Duodenal mucosa (tissue), 2 donors: ENCODE data around the gene PRDX1.
"Not testable (repeated sequence)": the region's sequence is repeated elsewhere in the genome, so short reads cannot be mapped to it uniquely, and the experiment has no call there.

ENCODE experiments used
- H3K27ac ChIP-seq: one replicate; pipeline ENCODE4 v1.7.0; 2013; ENCODE audit warnings: low read depth, low read length
- H3K27me3 ChIP-seq, 2 donors: one replicate each; pipeline ENCODE4 v1.7.0; 2013; ENCODE audit warnings: low read length in 2 of 2, control low read depth in 1 of 2; ENCODE audit not compliant: insufficient read depth in 2 of 2, control insufficient read depth in 1 of 2
- H3K36me3 ChIP-seq, 2 donors: one replicate each; pipeline ENCODE4 v1.7.0; 2013; ENCODE audit warnings: low read length in 2 of 2, control low read depth in 1 of 2; ENCODE audit not compliant: insufficient read depth in 2 of 2, control insufficient read depth in 1 of 2
- H3K4me1 ChIP-seq, 2 donors: one replicate each; pipeline ENCODE4 v1.7.0; 2013; ENCODE audit warnings: low read length in 2 of 2, control low read depth in 1 of 2; ENCODE audit not compliant: insufficient read depth in 2 of 2, control insufficient read depth in 1 of 2
- H3K4me3 ChIP-seq, 2 donors: one replicate each; pipeline ENCODE4 v1.7.0; 2013; ENCODE audit warnings: low read length in 2 of 2, low read depth in 1 of 2
- H3K9ac ChIP-seq, 2 donors: one replicate each; pipeline ENCODE4 v1.7.0; 2013; ENCODE audit warnings: low read length in 2 of 2, low read depth in 1 of 2
- H3K9me3 ChIP-seq, 2 donors: one replicate each; pipeline ENCODE4 v1.7.0; 2013; ENCODE audit warnings: low read length in 2 of 2, control low read depth in 1 of 2; ENCODE audit not compliant: control insufficient read depth in 1 of 2

PRDX1 gene

GRCh38 chr1:45518366-45518765, 3.3 kb downstream of the PRDX1 start:
- not testable (repeated sequence) for H3K27me3 ChIP-seq, H3K9me3 ChIP-seq, H3K27ac ChIP-seq, H3K4me3 ChIP-seq, H3K9ac ChIP-seq
- peaks cover 38 to 51% of the 10 kb centered on the region in 2 donors for H3K4me1 ChIP-seq
- peaks cover 25 to 43% of the 10 kb centered on the region in 2 donors for H3K36me3 ChIP-seq

GRCh38 chr1:45516465-45516864, 5.2 kb downstream of the PRDX1 start:
- no peak overlapping the region for H3K9ac ChIP-seq
- H3K27me3 ChIP-seq: no peaks in the 10 kb centered on the region
- no peak overlapping the region for H3K4me3 ChIP-seq
- no peak overlapping the region for H3K27ac ChIP-seq
- H3K36me3 ChIP-seq: peaks cover 31 to 59% of the 10 kb centered on the region in 2 donors
- no peaks in the 10 kb centered on the region for H3K9me3 ChIP-seq
- H3K4me1 ChIP-seq: peaks cover 32 to 43% of the 10 kb centered on the region in 2 donors

GRCh38 chr1:45516036-45516435, 5.6 kb downstream of the PRDX1 start:
- Histone ChIP-seq H3K9me3 (no peaks in the 10 kb centered on the region), H3K4me3 (no peak overlapping the region), H3K27ac (no peak overlapping the region), H3K9ac (no peak overlapping the region), H3K4me1 (peaks cover 32 to 43% of the 10 kb centered on the region in 2 donors), H3K36me3 (peaks cover 35 to 63% of the 10 kb centered on the region in 2 donors), H3K27me3 (no peaks in the 10 kb centered on the region)

GRCh38 chr1:45513532-45514260, 8.0 kb downstream of the PRDX1 start:
- H3K27ac ChIP-seq, H3K9me3 ChIP-seq, H3K9ac ChIP-seq, H3K4me3 ChIP-seq, H3K27me3 ChIP-seq: not testable (repeated sequence)
- peaks cover 53 to 83% of the 10 kb centered on the region in 2 donors for H3K36me3 ChIP-seq
- H3K4me1 ChIP-seq: peaks cover 25 to 35% of the 10 kb centered on the region in 2 donors

GRCh38 chr1:45512641-45513054, 9.0 kb downstream of the PRDX1 start:
- Histone ChIP-seq H3K27me3 (no peaks in the 10 kb centered on the region), H3K9me3 (no peaks in the 10 kb centered on the region), H3K9ac (no peak overlapping the region), H3K36me3 (peaks cover 56 to 88% of the 10 kb centered on the region in 2 donors), H3K4me1 (peaks cover 22 to 28% of the 10 kb centered on the region in 2 donors), H3K4me3 (no peak overlapping the region), H3K27ac (no peak overlapping the region)

- Histone ChIP-seq H3K9me3 (no peaks in the 10 kb centered on the region), H3K36me3 (peaks cover 46 to 78% of the 10 kb centered on the region in 2 donors), H3K9ac (no peak overlapping the region), H3K4me1 (peaks cover 12 to 14% of the 10 kb centered on the region in 2 donors), H3K27me3 (no peaks in the 10 kb centered on the region), H3K4me3 (no peak overlapping the region), H3K27ac (no peak overlapping the region)
Observed at GRCh38 chr1:45510972-45511527, 10.6 kb downstream of the PRDX1 start.

- no peak overlapping the region for H3K9ac ChIP-seq
Observed at GRCh38 chr1:45510036-45510971, 11.4 kb downstream of the PRDX1 start.

GRCh38 chr1:45508295-45509151, 13.2 kb downstream of the PRDX1 start:
- no peaks in the 10 kb centered on the region for H3K27me3 ChIP-seq
- H3K4me1 ChIP-seq: no peaks in the 10 kb centered on the region
- no peak overlapping the region for H3K9ac ChIP-seq
- H3K27ac ChIP-seq: no peak overlapping the region
- peaks cover 32 to 57% of the 10 kb centered on the region in 2 donors for H3K36me3 ChIP-seq
- H3K9me3 ChIP-seq: no peaks in the 10 kb centered on the region
- no peak overlapping the region for H3K4me3 ChIP-seq

More at GRCh38 chr1:45510036-45510971, 11.4 kb downstream of the PRDX1 start:
- no peak overlapping the region for H3K4me3 ChIP-seq
- H3K9me3 ChIP-seq: no peaks in the 10 kb centered on the region
- peaks cover 41 to 75% of the 10 kb centered on the region in 2 donors for H3K36me3 ChIP-seq
- H3K4me1 ChIP-seq: peaks cover 7 to 8% of the 10 kb centered on the region in 2 donors
- H3K27me3 ChIP-seq: no peaks in the 10 kb centered on the region
- H3K27ac ChIP-seq: no peak overlapping the region

- Histone ChIP-seq H3K4me3 (no peak overlapping the region), H3K4me1 (no peaks in the 10 kb centered on the region), H3K36me3 (peaks cover 32 to 51% of the 10 kb centered on the region in 2 donors), H3K9ac (no peak overlapping the region), H3K27ac (no peak overlapping the region), H3K27me3 (no peaks in the 10 kb centered on the region), H3K9me3 (no peaks in the 10 kb centered on the region)
Observed at GRCh38 chr1:45507893-45508292, 13.8 kb downstream of the PRDX1 start.
